ENCODE results near the gene GNG13.

GNG13 gene

GRCh38 chr16:822909-823297, 22.4 kb upstream of the GNG13 start:
- Histone ChIP-seq H3K36me3 (ENCODE audit: low read length) (no peaks in the 10 kb centered on the region), H3F3A (ENCODE audit: insufficient read depth) (no peaks in the 10 kb centered on the region), H3K4me3 (ENCODE audit: insufficient read depth, low read length, poor library complexity, severe bottlenecking) (no peak overlapping the region), H3K79me2 (ENCODE audit: insufficient read depth, low read length) (no peaks in the 10 kb centered on the region), H2AFZ (ENCODE audit: low read depth, low read length, severe bottlenecking) (no peak overlapping the region), H3K9ac (ENCODE audit: low read length) (no peak overlapping the region), H3K9me3 (ENCODE audit: insufficient read depth, low read length) (no peaks in the 10 kb centered on the region), H3K27me3 (ENCODE audit: low read length) (no peaks in the 10 kb centered on the region), H4K20me1 (ENCODE audit: low read depth, low read length) (no peaks in the 10 kb centered on the region), H3K4me2 (ENCODE audit: low read depth, low read length, poor library complexity, severe bottlenecking) (no peak overlapping the region), H3K27ac (ENCODE audit: low read depth, low read length) (no peak overlapping the region), H3K9me2 (replicated peaks; ENCODE audit: insufficient read depth, low read length) (no peaks in the 10 kb centered on the region)
- TF ChIP-seq CTCF (IDR thresholded peaks at IDR 0.05; ENCODE audit: insufficient read depth, low read length, poor library complexity, severe bottlenecking) (no peak), EZH2phosphoT487 (conservative IDR thresholded peaks at IDR 0.05; ENCODE audit: low read length) (no peak)

- no peaks in the 10 kb centered on the region for H3K79me2 ChIP-seq (ENCODE audit: insufficient read depth, low read length)
- no peak overlapping the region for H3K4me2 ChIP-seq (ENCODE audit: low read depth, low read length, poor library complexity, severe bottlenecking)
- no peak overlapping the region for H3K27ac ChIP-seq (ENCODE audit: low read depth, low read length)
- no peaks in the 10 kb centered on the region for H3K9me2 ChIP-seq (replicated peaks; ENCODE audit: insufficient read depth, low read length)
- no peaks in the 10 kb centered on the region for H3K36me3 ChIP-seq (ENCODE audit: low read length)
- no peaks in the 10 kb centered on the region for H3K27me3 ChIP-seq (ENCODE audit: low read length)
- H3K9ac ChIP-seq (ENCODE audit: low read length): no peak overlapping the region
- no peak for TF ChIP-seq CTCF (IDR thresholded peaks at IDR 0.05; ENCODE audit: insufficient read depth, low read length, poor library complexity, severe bottlenecking)
- no peak for TF ChIP-seq EZH2phosphoT487 (conservative IDR thresholded peaks at IDR 0.05; ENCODE audit: low read length)
- H4K20me1 ChIP-seq (ENCODE audit: low read depth, low read length): no peaks in the 10 kb centered on the region
- no peaks in the 10 kb centered on the region for H3K9me3 ChIP-seq (ENCODE audit: insufficient read depth, low read length)
- H3K4me3 ChIP-seq (ENCODE audit: insufficient read depth, low read length, poor library complexity, severe bottlenecking): no peak overlapping the region
- H2AFZ ChIP-seq (ENCODE audit: low read depth, low read length, severe bottlenecking): no peak overlapping the region
- no peaks in the 10 kb centered on the region for H3F3A ChIP-seq (ENCODE audit: insufficient read depth)
These were observed 21.8 kb upstream of the GNG13 start for GRCh38 chr16:822174-822908.

GRCh38 chr16:821751-822150, 21.2 kb upstream of the GNG13 start:
- no peak overlapping the region for H2AFZ ChIP-seq (ENCODE audit: low read depth, low read length, severe bottlenecking)
- no peaks in the 10 kb centered on the region for H3K79me2 ChIP-seq (ENCODE audit: insufficient read depth, low read length)
- no peaks in the 10 kb centered on the region for H3K9me2 ChIP-seq (replicated peaks; ENCODE audit: insufficient read depth, low read length)
- H3F3A ChIP-seq (ENCODE audit: insufficient read depth): no peaks in the 10 kb centered on the region
- no peaks in the 10 kb centered on the region for H3K36me3 ChIP-seq (ENCODE audit: low read length)
- no peak for TF ChIP-seq EZH2phosphoT487 (conservative IDR thresholded peaks at IDR 0.05; ENCODE audit: low read length)
- no peak for TF ChIP-seq CTCF (IDR thresholded peaks at IDR 0.05; ENCODE audit: insufficient read depth, low read length, poor library complexity, severe bottlenecking)
- no peaks in the 10 kb centered on the region for H3K27me3 ChIP-seq (ENCODE audit: low read length)
- no peaks in the 10 kb centered on the region for H3K9me3 ChIP-seq (ENCODE audit: insufficient read depth, low read length)
- H3K4me3 ChIP-seq (ENCODE audit: insufficient read depth, low read length, poor library complexity, severe bottlenecking): no peak overlapping the region
- H3K9ac ChIP-seq (ENCODE audit: low read length): no peak overlapping the region
- H3K4me2 ChIP-seq (ENCODE audit: low read depth, low read length, poor library complexity, severe bottlenecking): no peak overlapping the region
- no peak overlapping the region for H3K27ac ChIP-seq (ENCODE audit: low read depth, low read length)
- no peaks in the 10 kb centered on the region for H4K20me1 ChIP-seq (ENCODE audit: low read depth, low read length)
